ENCODE results near the gene YARS2.

- no peak for TF ChIP-seq CTCF (IDR thresholded peaks at IDR 0.05)
- no peak for TF ChIP-seq POLR2A (IDR thresholded peaks at IDR 0.05)
These were observed 46.8 kb downstream of the YARS2 start for GRCh38 chr12:32708926-32709325.

All from thyroid gland (tissue), 4 donors.